Endothelial cell of umbilical vein (primary cell): ENCODE measurements around the gene SERTAD4. TPM values are rescaled to one million over a fixed set of nuclear protein-coding genes. Genes with fewer than 3 reads are reported as not detected.

ENCODE experiments used
- BruUV-seq: library from RNA; stranded (reverse); fragments of 400-500 nt; replicated peaks from 2 replicates; lab custom pipeline; 2021; lab: Mats Ljungman, UMichigan
- CTCF ChIA-PET: fragments of 300-600, 350-600 bp; sonication (Branson Sonifier 250); formaldehyde crosslinking; loops from one replicate; lab custom pipeline; 2021; ENCODE audit warnings: antibody characterized with exemption, inconsistent platforms; lab: Charles Lee
- POLR2A ChIA-PET: fragments of 300-600, 350-600 bp; sonication (Branson Sonifier 250); formaldehyde crosslinking; loops from one replicate; lab custom pipeline; 2021; ENCODE audit warnings: antibody characterized with exemption, inconsistent platforms; lab: Charles Lee
- DNase-seq: peaks from one replicate; pipeline ENCODE4 v3.0.0-alpha.2; 2011; ENCODE audit warnings: low read depth, low spot score
- FAIRE-seq: peaks from 2 replicates; lab custom pipeline; 2011; peaks lifted over from hg19 to GRCh38; lab: Jason Lieb, UNC
- H2AFZ ChIP-seq: 2 replicates; pipeline ENCODE4 v1.6.0; 2012; ENCODE audit warnings: low read depth, low read length, control low read depth, inconsistent platforms
- H3K27ac ChIP-seq: 2 replicates; pipeline ENCODE4 v1.5.1; 2011; ENCODE audit warnings: low read depth, mild to moderate bottlenecking, control low read depth, low read length, moderate library complexity; ENCODE audit not compliant: insufficient read depth
- H3K27me3 ChIP-seq, 2 experiments: 2 replicates each; pipeline versions ENCODE4 v1.6.0 to v1.6.1; 2011; ENCODE audit warnings: low read length in 2 of 2, mixed read lengths in 1 of 2; ENCODE audit not compliant: control insufficient read depth in 2 of 2, insufficient read depth in 2 of 2
- H3K36me3 ChIP-seq, 2 experiments: 2 replicates in 1 of 2; 3 replicates in 1 of 2; pipeline ENCODE4 v1.5.1; 2011; ENCODE audit warnings: low read length in 2 of 2, mild to moderate bottlenecking in 1 of 2, moderate library complexity in 1 of 2; ENCODE audit not compliant: control insufficient read depth in 2 of 2, insufficient read depth in 2 of 2; ENCODE audit errors: extremely low read depth in 1 of 2
- H3K4me1 ChIP-seq: 3 replicates; pipeline ENCODE4 v1.5.1; 2011; ENCODE audit warnings: mild to moderate bottlenecking, low read length; ENCODE audit not compliant: control insufficient read depth, insufficient read depth; ENCODE audit errors: extremely low read depth
- H3K4me2 ChIP-seq: 2 replicates; pipeline ENCODE4 v1.6.1; 2011; ENCODE audit warnings: low read length, control low read depth, mixed read lengths; ENCODE audit not compliant: insufficient read depth
- H3K4me3 ChIP-seq, 3 experiments: fragments of 200-600 bp in 1 of 3; sonication (generic), shearing (Covaris generic) in 1 of 3; replicated peaks in 1 of 3; 2 replicates each; pipeline ENCODE4 v1.5.1; 2011 to 2016; ENCODE audit warnings: control low read depth in 3 of 3, low read length in 3 of 3, mild to moderate bottlenecking in 2 of 3, inconsistent platforms in 1 of 3, low read depth in 1 of 3, moderate library complexity in 1 of 3; ENCODE audit not compliant: insufficient read depth in 1 of 3
- H3K79me2 ChIP-seq: 2 replicates; pipeline ENCODE4 v1.6.0; 2012; ENCODE audit warnings: low read length, inconsistent platforms; ENCODE audit not compliant: control insufficient read depth, insufficient read depth
- H3K9ac ChIP-seq: replicated peaks from 2 replicates; pipeline ENCODE3; 2011; ENCODE audit warnings: low read length, control low read depth; ENCODE audit not compliant: insufficient read depth; ENCODE audit errors: extremely low read depth
- H3K9me1 ChIP-seq: replicated peaks from 3 replicates; pipeline ENCODE4 v1.6.0; 2011; ENCODE audit warnings: mild to moderate bottlenecking, low read length; ENCODE audit not compliant: control insufficient read depth, insufficient read depth; ENCODE audit errors: extremely low read depth
- H3K9me3 ChIP-seq: replicated peaks from 2 replicates; pipeline ENCODE4 v1.5.1; 2012; ENCODE audit warnings: low read length, inconsistent platforms; ENCODE audit not compliant: control insufficient read depth, insufficient read depth
- H4K20me1 ChIP-seq: replicated peaks from 2 replicates; pipeline ENCODE3; 2011; ENCODE audit warnings: mild to moderate bottlenecking, low read length; ENCODE audit not compliant: control insufficient read depth, insufficient read depth; ENCODE audit errors: extremely low read depth
- EZH2 ChIP-seq: IDR thresholded peaks from 2 replicates; pipeline ENCODE4 v1.6.1; 2012; ENCODE audit warnings: borderline replicate concordance, low read depth, mild to moderate bottlenecking, moderate library complexity, low read length, inconsistent platforms; ENCODE audit not compliant: severe bottlenecking
- FOS ChIP-seq: IDR thresholded peaks from 2 replicates; pipeline ENCODE4 v1.6.1; 2011; ENCODE audit warnings: mild to moderate bottlenecking, low read length, moderate library complexity, borderline replicate concordance; ENCODE audit not compliant: insufficient read depth
- GATA2 ChIP-seq: IDR thresholded peaks from 2 replicates; pipeline ENCODE4 v1.7.0; 2011; ENCODE audit warnings: low read depth, mild to moderate bottlenecking, moderate library complexity, mixed read lengths, low read length; ENCODE audit not compliant: insufficient read length, insufficient read depth
- JUN ChIP-seq: IDR thresholded peaks from 2 replicates; pipeline ENCODE4 v1.6.1; 2011; ENCODE audit warnings: borderline replicate concordance, low read depth; ENCODE audit not compliant: insufficient read length, insufficient read depth
- MYC ChIP-seq: IDR thresholded peaks from one replicate; pipeline ENCODE4 v1.6.1; 2011; ENCODE audit warnings: mild to moderate bottlenecking, low read depth, low read length
- POLR2A ChIP-seq: IDR thresholded peaks from 2 replicates; pipeline ENCODE4 v1.6.1; 2012; ENCODE audit warnings: low read depth, mild to moderate bottlenecking, control low read depth, low read length
- POLR2AphosphoS5 ChIP-seq: IDR thresholded peaks from 2 replicates; pipeline ENCODE4 v1.6.1; 2012; ENCODE audit warnings: low read depth, mild to moderate bottlenecking, control low read depth, low read length, moderate library complexity; ENCODE audit not compliant: insufficient read depth
- dilution Hi-C: fragments of 300-500 bp; cut with MboI; formaldehyde crosslinking; loops from one replicate; pipeline ENCODE4 v1.15.0; 2019; ENCODE audit warnings: low sequenced_read_pairs; ENCODE audit not compliant: extremely low pct_ligation_motif_present
- intact Hi-C: fragments of 100-400 bp; cut with micrococcal nuclease; formaldehyde crosslinking; loops from one replicate; pipeline ENCODE4 v1.10.0; 2022
- polyA plus RNA-seq, 4 experiments: library from polyadenylated mRNA; depleted of rRNA in 3 of 4; stranded (reverse) in 3 of 4; unstranded in 1 of 4; fragments of >200 nt; gene quantifications; 2 replicates each; pipeline versions ENCODE4 v1.2.1 to v1.2.3, GENCODE V29; 2011 to 2012; ENCODE audit warnings: missing spikeins in 1 of 4
- total RNA-seq: library from RNA; stranded (reverse); gene quantifications from 2 replicates; pipeline ENCODE4 v1.2.3, GENCODE V29; 2021
- TF ChIP-seq, protein P1 (sequence below): IDR thresholded peaks from 2 replicates; pipeline ENCODE4 v1.6.1; 2011; ENCODE audit not compliant: insufficient read depth, insufficient read length
- TF ChIP-seq, protein P2 (sequence below), 2 donors: IDR thresholded peaks; 1 replicate in 1 of 2; 2 replicates in 1 of 2; pipeline ENCODE4 v1.5.1; 2011; ENCODE audit warnings: low read length in 2 of 2, mild to moderate bottlenecking in 2 of 2, moderate library complexity in 2 of 2, control low read depth in 1 of 2, inconsistent platforms in 1 of 2, low read depth in 1 of 2; ENCODE audit not compliant: insufficient read depth in 1 of 2; ENCODE audit errors: extremely low read depth in 1 of 2

Gene SERTAD4
- total and polyA plus RNA-seq, 2 donors (not counting 3 experiments of a cell fraction or from before 2014, with no cell fraction given): 4.0 to 11.3 TPM

DNA sequence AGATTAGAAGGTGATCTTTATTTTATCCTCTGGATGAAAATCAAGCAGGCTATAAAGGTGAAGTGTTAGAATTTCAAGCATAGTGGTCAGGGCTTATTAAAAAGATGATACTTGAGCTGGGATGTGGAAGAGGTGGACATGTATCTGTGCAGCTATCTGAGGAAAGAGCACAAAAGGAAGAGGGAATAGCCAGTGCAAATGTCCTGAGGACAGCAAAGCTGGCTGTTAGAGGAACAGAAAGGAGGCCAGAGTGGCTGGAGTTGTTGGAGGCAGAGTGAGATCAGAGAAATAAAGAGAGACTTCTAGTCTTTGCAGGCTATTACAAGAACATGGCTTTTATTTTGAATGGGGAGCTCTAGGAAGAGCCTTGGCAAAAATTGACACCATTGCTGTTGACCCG lies 4.4 kb upstream of the SERTAD4 start:
- Histone ChIP-seq H3K36me3 (no peaks in the 10 kb centered on the region), H3K27ac (no peak overlapping the region), H3K79me2 (no peaks in the 10 kb centered on the region), H3K9me3 (no peaks in the 10 kb centered on the region), H3K9ac (no peak overlapping the region), H3K4me3 (no peak overlapping the region), H3K4me1 (peaks cover 5% of the 10 kb centered on the region), H2AFZ (no peak overlapping the region), H4K20me1 (no peaks in the 10 kb centered on the region), H3K4me2 (no peak overlapping the region), H3K9me1 (no peaks in the 10 kb centered on the region), H3K27me3 (peaks cover 14 to 19% of the 10 kb centered on the region in 2 experiments)
- BruUV-seq: no TSS peak
- dilution Hi-C loops: no loop called here
- ChIA-PET CTCF (no interaction called here), POLR2A (no interaction called here)
- FAIRE-seq (peak; percentile 46), DNase-seq (no peak)
- intact Hi-C loops: no loop called here
- TF ChIP-seq, protein P1, sequence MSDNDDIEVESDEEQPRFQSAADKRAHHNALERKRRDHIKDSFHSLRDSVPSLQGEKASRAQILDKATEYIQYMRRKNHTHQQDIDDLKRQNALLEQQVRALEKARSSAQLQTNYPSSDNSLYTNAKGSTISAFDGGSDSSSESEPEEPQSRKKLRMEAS: no peak
- no peak for TF ChIP-seq EZH2

DNA sequence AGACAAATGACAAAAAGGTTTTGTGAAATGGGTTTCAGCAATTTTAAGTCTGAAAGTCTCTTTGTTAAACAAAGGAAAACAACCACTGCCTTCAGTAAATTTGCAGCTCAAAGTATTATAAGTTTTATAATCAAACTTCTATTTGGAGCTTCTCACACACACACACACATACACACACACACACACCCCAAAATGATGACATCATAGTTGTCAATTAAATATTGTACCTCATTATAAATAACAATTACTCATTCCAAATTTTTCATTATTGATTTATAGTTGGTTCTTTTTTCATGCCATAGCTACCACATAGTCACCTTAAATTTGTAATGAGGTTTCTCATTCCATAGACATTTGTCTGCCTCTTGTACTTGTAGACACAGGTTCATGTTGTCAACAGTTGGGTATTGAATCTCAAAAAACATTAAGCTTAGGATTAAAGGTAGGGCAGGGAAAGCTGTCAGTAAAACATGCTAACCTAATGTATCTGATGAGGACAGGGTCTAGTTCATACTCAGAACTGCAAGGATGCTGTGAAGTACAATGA lies 2.4 kb upstream of the SERTAD4 start:
- H2AFZ ChIP-seq: no peak overlapping the region
- no peak overlapping the region for H3K9ac ChIP-seq
- H3K79me2 ChIP-seq: no peaks in the 10 kb centered on the region
- no peaks in the 10 kb centered on the region for H3K9me3 ChIP-seq
- no TSS peak for BruUV-seq
- intact Hi-C loops: loop anchor here (10.0 kb wide), 2 partner anchors 1155 to 1345 kb away; partner anchors contain the start of gene SLC30A1
- H3K4me2 ChIP-seq: no peak overlapping the region
- DNase-seq (no peak), FAIRE-seq (no peak)
- CTCF ChIA-PET: interaction anchor here (0.9 to 1.2 kb wide), 2 partner anchors 9 to 30 kb away, joined by 3 read pairs; no protein-coding TSS in a partner anchor
- H3K27ac ChIP-seq: no peak overlapping the region
- H3K9me1 ChIP-seq: no peaks in the 10 kb centered on the region
- dilution Hi-C loops: no loop called here
- POLR2A ChIA-PET: no interaction called here
- no peaks in the 10 kb centered on the region for H4K20me1 ChIP-seq
- no peaks in the 10 kb centered on the region for H3K36me3 ChIP-seq
- no peak overlapping the region for H3K4me3 ChIP-seq
- peaks cover 13% of the 10 kb centered on the region for H3K4me1 ChIP-seq
- TF ChIP-seq JUN: no peak
- TF ChIP-seq MYC: no peak
- TF ChIP-seq FOS: no peak
- TF ChIP-seq, protein P2, sequence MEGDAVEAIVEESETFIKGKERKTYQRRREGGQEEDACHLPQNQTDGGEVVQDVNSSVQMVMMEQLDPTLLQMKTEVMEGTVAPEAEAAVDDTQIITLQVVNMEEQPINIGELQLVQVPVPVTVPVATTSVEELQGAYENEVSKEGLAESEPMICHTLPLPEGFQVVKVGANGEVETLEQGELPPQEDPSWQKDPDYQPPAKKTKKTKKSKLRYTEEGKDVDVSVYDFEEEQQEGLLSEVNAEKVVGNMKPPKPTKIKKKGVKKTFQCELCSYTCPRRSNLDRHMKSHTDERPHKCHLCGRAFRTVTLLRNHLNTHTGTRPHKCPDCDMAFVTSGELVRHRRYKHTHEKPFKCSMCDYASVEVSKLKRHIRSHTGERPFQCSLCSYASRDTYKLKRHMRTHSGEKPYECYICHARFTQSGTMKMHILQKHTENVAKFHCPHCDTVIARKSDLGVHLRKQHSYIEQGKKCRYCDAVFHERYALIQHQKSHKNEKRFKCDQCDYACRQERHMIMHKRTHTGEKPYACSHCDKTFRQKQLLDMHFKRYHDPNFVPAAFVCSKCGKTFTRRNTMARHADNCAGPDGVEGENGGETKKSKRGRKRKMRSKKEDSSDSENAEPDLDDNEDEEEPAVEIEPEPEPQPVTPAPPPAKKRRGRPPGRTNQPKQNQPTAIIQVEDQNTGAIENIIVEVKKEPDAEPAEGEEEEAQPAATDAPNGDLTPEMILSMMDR (IDR thresholded peaks at IDR 0.05; ENCODE audit: extremely low read depth in 1 of 2, insufficient read depth in 1 of 2, low read depth in 1 of 2, low read length in 2 of 2): no peak
- no peak for TF ChIP-seq POLR2A
- TF ChIP-seq POLR2AphosphoS5: no peak
- no peak for TF ChIP-seq GATA2
- TF ChIP-seq, protein P1: no peak
- TF ChIP-seq EZH2: no peak
- H3K27me3 ChIP-seq: peaks cover 11 to 12% of the 10 kb centered on the region in 2 experiments
